Prostate gland (tissue), 2 donors: ENCODE results near the gene NCOA5.

Source experiments
- POLR2AphosphoS5 ChIP-seq: sonication (generic); formaldehyde crosslinking; IDR thresholded peaks from one replicate; pipeline ENCODE4 v1.6.1; 2017; ENCODE audit warnings: antibody characterized with exemption
- TF ChIP-seq, protein P1 (sequence below), 4 experiments: fragments of 200-600 bp in 2 of 4; fragments of 450-650 bp in 2 of 4; sonication (generic) in 2 of 4; IDR thresholded peaks; 1 replicate in 3 of 4; 2 replicates in 1 of 4; pipeline ENCODE4 v1.5.1; 2016 to 2019; ENCODE audit warnings: antibody characterized with exemption in 4 of 4, mild to moderate bottlenecking in 2 of 4, moderate library complexity in 2 of 4

DNA sequence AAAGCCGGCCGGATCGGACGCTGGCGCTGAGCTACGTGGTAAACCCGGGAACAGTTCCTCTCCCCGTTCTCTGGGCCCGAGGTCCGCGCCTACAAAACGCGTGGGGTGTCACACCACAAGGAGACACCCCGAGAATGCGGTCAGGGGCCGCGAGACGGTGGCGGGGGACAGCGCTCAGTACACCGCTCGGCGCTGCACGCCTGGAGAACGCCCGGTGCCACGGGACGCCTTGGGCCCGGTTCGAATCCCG, 670 bp downstream of the NCOA5 start:
- TF ChIP-seq, protein P1, sequence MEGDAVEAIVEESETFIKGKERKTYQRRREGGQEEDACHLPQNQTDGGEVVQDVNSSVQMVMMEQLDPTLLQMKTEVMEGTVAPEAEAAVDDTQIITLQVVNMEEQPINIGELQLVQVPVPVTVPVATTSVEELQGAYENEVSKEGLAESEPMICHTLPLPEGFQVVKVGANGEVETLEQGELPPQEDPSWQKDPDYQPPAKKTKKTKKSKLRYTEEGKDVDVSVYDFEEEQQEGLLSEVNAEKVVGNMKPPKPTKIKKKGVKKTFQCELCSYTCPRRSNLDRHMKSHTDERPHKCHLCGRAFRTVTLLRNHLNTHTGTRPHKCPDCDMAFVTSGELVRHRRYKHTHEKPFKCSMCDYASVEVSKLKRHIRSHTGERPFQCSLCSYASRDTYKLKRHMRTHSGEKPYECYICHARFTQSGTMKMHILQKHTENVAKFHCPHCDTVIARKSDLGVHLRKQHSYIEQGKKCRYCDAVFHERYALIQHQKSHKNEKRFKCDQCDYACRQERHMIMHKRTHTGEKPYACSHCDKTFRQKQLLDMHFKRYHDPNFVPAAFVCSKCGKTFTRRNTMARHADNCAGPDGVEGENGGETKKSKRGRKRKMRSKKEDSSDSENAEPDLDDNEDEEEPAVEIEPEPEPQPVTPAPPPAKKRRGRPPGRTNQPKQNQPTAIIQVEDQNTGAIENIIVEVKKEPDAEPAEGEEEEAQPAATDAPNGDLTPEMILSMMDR (IDR thresholded peaks at IDR 0.05): no peak
- TF ChIP-seq POLR2AphosphoS5: no peak
